K562 (cell line): ENCODE measurements around the gene SLC16A14. TPM values are rescaled to one million over a fixed set of nuclear protein-coding genes. Genes with fewer than 3 reads are reported as not detected.

Source experiments
- ATAC-seq: fragments of 200-7000 bp; cut with Tn5 transposase; 3 replicates; pipeline ENCODE4 v1.9.1; 2020; ENCODE audit warnings: moderate library complexity
- BruUV-seq: library from RNA; stranded (reverse); fragments of 400-500 nt; replicated peaks from 2 replicates; lab custom pipeline; 2021; lab: Mats Ljungman, UMichigan
- CTCF ChIA-PET: fragments of 300-600 bp; formaldehyde crosslinking; extraction: SDS; loops from one replicate; lab custom pipeline; 2021; ENCODE audit warnings: low intra/inter-chr PET ratio; lab: Yijun Ruan, JAX
- POLR2A ChIA-PET: fragments of 300-600, 350-650 bp; sonication (Branson Sonifier 250); formaldehyde crosslinking; extraction: SDS; loops from one replicate; lab custom pipeline; 2021; ENCODE audit warnings: antibody characterized with exemption, inconsistent platforms; lab: Yijun Ruan, JAX
- DNase-seq, 4 experiments: peaks; one replicate each; pipeline versions ENCODE4 v3.0.0 to v3.0.0-alpha.2; 2011 to 2018; ENCODE audit warnings: low spot score in 3 of 4, mixed read lengths in 3 of 4; ENCODE audit errors: extremely low read depth in 1 of 4
- FAIRE-seq: peaks from 2 replicates; lab custom pipeline; 2011; peaks lifted over from hg19 to GRCh38; lab: Jason Lieb, UNC
- H2AFZ ChIP-seq: 2 replicates; pipeline ENCODE4 v1.6.0; 2011; ENCODE audit warnings: low read depth, low read length, control low read depth, inconsistent platforms
- H3K27ac ChIP-seq: fragments of 200-600 bp; 3 replicates; pipeline ENCODE4 v1.8.0; 2011; ENCODE audit warnings: low read depth, mild to moderate bottlenecking, control low read depth, inconsistent platforms, low read length, moderate library complexity, mixed read lengths; ENCODE audit errors: extremely low read depth
- H3K27me3 ChIP-seq, 2 experiments: fragments of 300-600 bp in 1 of 2; 2 replicates in 1 of 2; 3 replicates in 1 of 2; pipeline versions ENCODE4 v1.6.0 to v1.8.0; 2011; ENCODE audit warnings: inconsistent platforms in 2 of 2, low read length in 2 of 2, mild to moderate bottlenecking in 1 of 2, mixed read lengths in 1 of 2, moderate library complexity in 1 of 2; ENCODE audit not compliant: control insufficient read depth in 2 of 2, insufficient read depth in 2 of 2
- H3K36me3 ChIP-seq: fragments of 300-600 bp; 3 replicates; pipeline ENCODE4 v1.8.0; 2011; ENCODE audit warnings: mild to moderate bottlenecking, low read length, inconsistent platforms; ENCODE audit not compliant: control insufficient read depth, insufficient read depth
- H3K4me1 ChIP-seq, 2 experiments: fragments of 200-600 bp in 1 of 2; replicated peaks in 1 of 2; 2 replicates in 1 of 2; 3 replicates in 1 of 2; pipeline versions ENCODE4 v1.5.1 to v1.8.0; 2011; ENCODE audit warnings: inconsistent platforms in 2 of 2, low read length in 2 of 2, mild to moderate bottlenecking in 1 of 2, mixed read lengths in 1 of 2, moderate library complexity in 1 of 2; ENCODE audit not compliant: control insufficient read depth in 2 of 2, insufficient read depth in 2 of 2
- H3K4me2 ChIP-seq: 2 replicates; pipeline ENCODE4 v1.6.1; 2011; ENCODE audit warnings: low read length, control low read depth, inconsistent platforms, mixed read lengths; ENCODE audit not compliant: insufficient read depth
- H3K4me3 ChIP-seq: fragments of 200-600 bp; sonication (generic), shearing (Covaris generic); 2 replicates; pipeline ENCODE4 v1.5.1; 2016; ENCODE audit warnings: control low read depth, inconsistent platforms
- H3K79me2 ChIP-seq: fragments of 200-600 bp; 3 replicates; pipeline ENCODE4 v1.8.0; 2011; ENCODE audit warnings: low read length, inconsistent platforms; ENCODE audit not compliant: control insufficient read depth, insufficient read depth
- H3K9ac ChIP-seq, 2 experiments: 2 replicates each; pipeline versions ENCODE4 v1.6.0 to v1.6.1; 2011; ENCODE audit warnings: low read depth in 2 of 2, low read length in 2 of 2, control low read depth in 1 of 2, inconsistent platforms in 1 of 2, mild to moderate bottlenecking in 1 of 2, mixed read lengths in 1 of 2; ENCODE audit not compliant: insufficient read depth in 1 of 2
- H3K9me1 ChIP-seq: one replicate; pipeline ENCODE4 v1.6.0; 2011; ENCODE audit warnings: inconsistent platforms, mild to moderate bottlenecking, low read length, moderate library complexity; ENCODE audit not compliant: control insufficient read depth, insufficient read depth
- H3K9me3 ChIP-seq: replicated peaks from 2 replicates; pipeline ENCODE4 v1.5.1; 2011; ENCODE audit warnings: low read depth, low read length, inconsistent platforms; ENCODE audit not compliant: control insufficient read depth, insufficient read depth
- H4K20me1 ChIP-seq: replicated peaks from 2 replicates; pipeline ENCODE4 v1.6.1; 2011; ENCODE audit warnings: low read length, inconsistent platforms, mixed read lengths; ENCODE audit not compliant: control insufficient read depth, insufficient read depth
- CEBPB ChIP-seq: fragments of 450-650 bp; IDR thresholded peaks from 2 replicates; pipeline ENCODE4 v1.6.1; 2016; ENCODE audit warnings: missing genetic modification characterization, missing compliant biosample characterization
- MED1 ChIP-seq: sonication (generic); formaldehyde crosslinking; IDR thresholded peaks from 2 replicates; pipeline ENCODE4 v1.8.1; 2023; ENCODE audit warnings: missing genetic modification reagents, borderline replicate concordance
- NFIC ChIP-seq: fragments of 450-650 bp; IDR thresholded peaks from 2 replicates; pipeline ENCODE4 v1.6.1; 2017; ENCODE audit warnings: mild to moderate bottlenecking, inconsistent platforms
- PBX2 ChIP-seq, 2 experiments: IDR thresholded peaks in 1 of 2; conservative IDR thresholded peaks in 1 of 2; 2 replicates each; pipeline ENCODE4 v1.6.1; 2016; ENCODE audit warnings: low read depth in 2 of 2, mild to moderate bottlenecking in 1 of 2, missing compliant biosample characterization in 1 of 2, missing genetic modification characterization in 1 of 2, moderate library complexity in 1 of 2
- SIRT6 ChIP-seq: IDR thresholded peaks from one replicate; pipeline ENCODE4 v1.6.1; 2012; ENCODE audit warnings: low read depth, mild to moderate bottlenecking, control low read depth, inconsistent platforms, low read length, moderate library complexity
- ZNF24 ChIP-seq: fragments of 450-650 bp; IDR thresholded peaks from 2 replicates; pipeline ENCODE4 v1.6.1; 2016
- ZNF584 ChIP-seq: fragments of 200-800 bp; sonication (Bioruptor generic); IDR thresholded peaks from 2 replicates; pipeline ENCODE4 v1.6.1; 2016; ENCODE audit warnings: low read depth, mild to moderate bottlenecking, missing genetic modification characterization, missing compliant biosample characterization
- ZNF589 ChIP-seq: fragments of 200-800 bp; sonication (Bioruptor generic); IDR thresholded peaks from 2 replicates; pipeline ENCODE4 v1.6.1; 2016; ENCODE audit warnings: low read depth, missing genetic modification characterization, missing compliant biosample characterization
- WGBS: fragments of 100-300 bp; shearing (Covaris generic); methylation state at CpG from one replicate; pipeline ENCODE4 v1.1.6; 2016; ENCODE audit warnings: low coverage, mixed read lengths; ENCODE audit not compliant: insufficient coverage; ENCODE audit errors: missing lambda C conversion rate; 5-methylcytosine and 5-hydroxymethylcytosine counted together
- in situ Hi-C: fragments of 300-500 bp; cut with MboI; formaldehyde crosslinking; loops from 4 replicates; pipeline ENCODE4 v1.15.0; 2018; ENCODE audit warnings: inconsistent platforms, mixed read lengths
- intact Hi-C: fragments of 100-400 bp; cut with micrococcal nuclease; formaldehyde crosslinking; loops from 2 replicates; pipeline ENCODE4 v1.14.2; 2022
- polyA plus RNA-seq, 8 experiments: library from polyadenylated mRNA; depleted of rRNA in 4 of 8; stranded (reverse) in 5 of 8; unstranded in 3 of 8; fragments of >200 nt; fragmentation: Nextera tagmentation in 2 of 8; fragmentation: Illumina TruSeq in 1 of 8; extraction: Ambion mirVana in 2 of 8; extraction: Trizol in 1 of 8; gene quantifications; 2 replicates each; pipeline versions ENCODE4 v1.2.1 to v1.2.3, GENCODE V29; 2011 to 2014; ENCODE audit warnings: inconsistent platforms in 1 of 8, missing spikeins in 1 of 8
- total RNA-seq, 7 experiments: library from RNA; depleted of rRNA in 6 of 7; stranded (reverse); fragments of >200 nt in 6 of 7; fragmentation: Illumina TruSeq in 2 of 7; extraction: Trizol in 2 of 7; gene quantifications; 2 replicates each; pipeline versions ENCODE4 v1.2.1 to v1.2.3, GENCODE V29; 2011 to 2021; ENCODE audit warnings: low replicate concordance in 1 of 7

Gene SLC16A14
- total and polyA plus RNA-seq, 9 of the 15 experiments (the other 6 are each of a cell fraction or from before 2014, with no cell fraction given): not detected

GRCh38 chr2:230097841-230098240 lies 29.1 kb upstream of the SLC16A14 start:
- Histone ChIP-seq H3K9ac (no peak overlapping the region), H4K20me1 (no peaks in the 10 kb centered on the region), H3K4me1 (no peaks in the 10 kb centered on the region), H3K27ac (no peak overlapping the region), H3K79me2 (no peaks in the 10 kb centered on the region), H3K36me3 (no peaks in the 10 kb centered on the region), H3K9me1 (no peaks in the 10 kb centered on the region), H2AFZ (no peak overlapping the region), H3K4me2 (no peak overlapping the region), H3K27me3 (no peaks in the 10 kb centered on the region), H3K9me3 (no peaks in the 10 kb centered on the region), H3K4me3 (no peak overlapping the region)
- ChIA-PET CTCF (no interaction called here), POLR2A (no interaction called here)
- DNase-seq: no peak
- no peak for ATAC-seq
- no peak for FAIRE-seq
- intact Hi-C loops (no loop called here), in situ Hi-C loops (no loop called here)
- 0% methylated on average over 2 of the region's 2 CpGs for WGBS
- no peak for TF ChIP-seq CEBPB (tag)
- TF ChIP-seq NFIC: no peak
- no peak for TF ChIP-seq PBX2 (CRISPR knock-in tag; IDR thresholded peaks at IDR 0.05; ENCODE audit: low read depth)
- no peak for TF ChIP-seq PBX2 (tag; conservative IDR thresholded peaks at IDR 0.05; ENCODE audit: low read depth)
- no peak for TF ChIP-seq ZNF584 (CRISPR knock-in tag)
- TF ChIP-seq ZNF589 (CRISPR knock-in tag): no peak
- TF ChIP-seq MED1 (CRISPR knock-in tag): no peak
- TF ChIP-seq SIRT6: no peak
- no peak for TF ChIP-seq ZNF24
- no TSS peak for BruUV-seq
